ENCODE results near the gene GADL1. TPM values are rescaled to one million over a fixed set of nuclear protein-coding genes. Genes with fewer than 3 reads are reported as not detected.

Gene GADL1
- total and polyA plus RNA-seq, 12 donors: 0.06 to 0.55 (median 0.13) TPM; not detected in 3

GRCh38 chr3:30687930-30688570 is 206.4 kb downstream of the GADL1 start:
- TF ChIP-seq CTCF (IDR thresholded peaks at IDR 0.05): no peak
- TF ChIP-seq POLR2A (IDR thresholded peaks at IDR 0.05): no peak
- H3K4me1 ChIP-seq (replicated peaks in 1 of 2): peaks cover 40 to 79% of the 10 kb centered on the region in 2 donors
- DNase-seq: no peak
- no peaks in the 10 kb centered on the region for H3K27me3 ChIP-seq
- peak overlapping the region in 4 of 5 donors; percentile 18 to 83 (median 68) for H3K27ac ChIP-seq
- intact Hi-C loops (cut with DNase I): loop anchor here (5.0 to 10.0 kb wide), 2 partner anchors 81 to 173 kb away; partner anchors contain the start of gene TGFBR2 (in 1 of the 2)
- H3K4me3 ChIP-seq: no peak overlapping the region
- H3K36me3 ChIP-seq (replicated peaks in 1 of 2): peaks cover 0 to 49% of the 10 kb centered on the region in 2 donors
- H3K9me3 ChIP-seq (replicated peaks in 1 of 3): no peaks in the 10 kb centered on the region
- 86 to 95% (median 92%) methylated on average over 8 of the region's 8 CpGs for WGBS, 4 donors

DNA sequence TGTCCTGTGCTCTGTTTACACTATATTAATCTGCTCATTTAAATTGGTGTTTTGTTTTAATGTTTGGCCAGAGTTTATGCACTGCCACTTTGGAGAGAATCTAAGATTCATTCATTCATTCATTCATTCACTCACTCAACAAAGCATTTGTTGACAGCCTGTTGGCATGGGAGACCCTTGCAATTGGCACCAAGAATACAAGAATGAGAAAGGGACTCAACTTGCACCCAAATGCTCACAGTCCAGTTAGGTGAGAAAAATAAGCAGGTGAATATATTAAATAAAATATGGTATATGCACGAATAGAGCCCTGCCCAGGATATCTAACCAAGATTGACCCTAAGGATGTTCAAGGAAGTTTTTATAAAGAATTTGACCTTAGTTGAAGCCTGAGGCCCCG is 207.7 kb downstream of the GADL1 start:
- H3K36me3 ChIP-seq (replicated peaks in 1 of 2): peaks cover 0 to 37% of the 10 kb centered on the region in 2 donors

DNA sequence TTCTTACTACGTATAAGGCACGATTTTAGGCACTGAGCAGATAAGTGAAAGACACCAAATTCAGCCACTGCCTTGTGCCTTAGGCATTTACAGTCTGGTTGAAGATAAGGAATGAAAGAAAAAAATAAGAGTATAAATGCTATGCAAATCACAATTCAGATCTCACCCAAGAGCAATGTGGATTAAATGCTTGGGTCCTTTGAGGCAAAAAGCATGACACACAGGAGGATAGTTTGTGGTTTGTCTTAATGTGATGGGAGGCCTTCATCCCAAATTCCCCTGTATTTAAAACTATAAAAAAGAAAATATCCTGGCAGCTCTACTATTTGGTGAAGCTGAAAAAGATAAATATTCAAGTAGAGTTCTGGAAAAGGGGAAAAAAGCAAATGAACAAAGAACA is 208.3 kb downstream of the GADL1 start:
- 79 to 87% (median 84%) methylated on average over 2 of the region's 2 CpGs for WGBS, 4 donors
- Histone ChIP-seq H3K36me3 (replicated peaks in 1 of 2) (peaks cover 0 to 31% of the 10 kb centered on the region in 2 donors), H3K4me1 (replicated peaks in 1 of 2) (peaks cover 49 to 94% of the 10 kb centered on the region in 2 donors), H3K27ac (peak overlapping the region in 2 of 5 donors; percentile 8 to 27), H3K27me3 (no peaks in the 10 kb centered on the region), H3K9me3 (replicated peaks in 1 of 3) (no peaks in the 10 kb centered on the region), H3K4me3 (no peak overlapping the region)
- no peak for DNase-seq
- TF ChIP-seq POLR2A (IDR thresholded peaks at IDR 0.05): no peak
- no peak for TF ChIP-seq CTCF (IDR thresholded peaks at IDR 0.05)
- intact Hi-C loops (cut with DNase I): loop anchor here (5.0 to 10.0 kb wide), 2 partner anchors 79 to 171 kb away; partner anchors contain the start of gene TGFBR2 (in 1 of the 2)

More for the DNA sequence above, 207.7 kb downstream of the GADL1 start:
- H3K27ac ChIP-seq: peak overlapping the region in 1 of 5 donors; percentile 83
- DNase-seq: no peak
- intact Hi-C loops (cut with DNase I): loop anchor here (5.0 to 10.0 kb wide), 2 partner anchors 79 to 172 kb away; partner anchors contain the start of gene TGFBR2 (in 1 of the 2)
- WGBS, 4 donors: 31 to 72% (median 53%) methylated on average over 2 of the region's 2 CpGs
- peaks cover 46 to 88% of the 10 kb centered on the region in 2 donors for H3K4me1 ChIP-seq (replicated peaks in 1 of 2)
- TF ChIP-seq CTCF (IDR thresholded peaks at IDR 0.05) (no peak), POLR2A (IDR thresholded peaks at IDR 0.05) (no peak)
- no peak overlapping the region for H3K4me3 ChIP-seq
- no peaks in the 10 kb centered on the region for H3K9me3 ChIP-seq (replicated peaks in 1 of 3)
- H3K27me3 ChIP-seq: no peaks in the 10 kb centered on the region

GRCh38 chr3:30685267-30685667 is 209.2 kb downstream of the GADL1 start:
- TF ChIP-seq POLR2A (IDR thresholded peaks at IDR 0.05) (no peak), CTCF (IDR thresholded peaks at IDR 0.05) (no peak)
- no peaks in the 10 kb centered on the region for H3K9me3 ChIP-seq (replicated peaks in 1 of 3)
- H3K4me1 ChIP-seq (replicated peaks in 1 of 2): peaks cover 46 to 94% of the 10 kb centered on the region in 2 donors
- 82 to 94% (median 87%) methylated on average over 2 of the region's 2 CpGs for WGBS, 4 donors
- peaks cover 0 to 21% of the 10 kb centered on the region in 2 donors for H3K36me3 ChIP-seq (replicated peaks in 1 of 2)
- no peak overlapping the region for H3K4me3 ChIP-seq
- intact Hi-C loops (cut with DNase I): loop anchor here (5.0 to 10.0 kb wide), 2 partner anchors 78 to 170 kb away; partner anchors contain the start of gene TGFBR2 (in 1 of the 2)
- H3K27ac ChIP-seq: peak overlapping the region in 2 of 5 donors; percentile 27 to 54
- H3K27me3 ChIP-seq: no peaks in the 10 kb centered on the region
- DNase-seq: no peak

Measured in adrenal gland (tissue), 12 donors.